ENCODE data around the gene MAPRE2.

The MAPRE2 gene

GRCh38 chr18:35027206-35027605 lies 14.0 kb upstream of the MAPRE2 start:
- H3K9me3 ChIP-seq (ENCODE audit: insufficient read depth, low read length), result no peaks in the 10 kb centered on the region
- no peaks in the 10 kb centered on the region for H3K79me2 ChIP-seq (ENCODE audit: insufficient read depth, low read length)
- H2AFZ ChIP-seq (ENCODE audit: low read depth, low read length, severe bottlenecking), result no peak overlapping the region
- H3K4me2 ChIP-seq (ENCODE audit: low read depth, low read length, poor library complexity, severe bottlenecking), result no peak overlapping the region
- TF ChIP-seq, protein P1, sequence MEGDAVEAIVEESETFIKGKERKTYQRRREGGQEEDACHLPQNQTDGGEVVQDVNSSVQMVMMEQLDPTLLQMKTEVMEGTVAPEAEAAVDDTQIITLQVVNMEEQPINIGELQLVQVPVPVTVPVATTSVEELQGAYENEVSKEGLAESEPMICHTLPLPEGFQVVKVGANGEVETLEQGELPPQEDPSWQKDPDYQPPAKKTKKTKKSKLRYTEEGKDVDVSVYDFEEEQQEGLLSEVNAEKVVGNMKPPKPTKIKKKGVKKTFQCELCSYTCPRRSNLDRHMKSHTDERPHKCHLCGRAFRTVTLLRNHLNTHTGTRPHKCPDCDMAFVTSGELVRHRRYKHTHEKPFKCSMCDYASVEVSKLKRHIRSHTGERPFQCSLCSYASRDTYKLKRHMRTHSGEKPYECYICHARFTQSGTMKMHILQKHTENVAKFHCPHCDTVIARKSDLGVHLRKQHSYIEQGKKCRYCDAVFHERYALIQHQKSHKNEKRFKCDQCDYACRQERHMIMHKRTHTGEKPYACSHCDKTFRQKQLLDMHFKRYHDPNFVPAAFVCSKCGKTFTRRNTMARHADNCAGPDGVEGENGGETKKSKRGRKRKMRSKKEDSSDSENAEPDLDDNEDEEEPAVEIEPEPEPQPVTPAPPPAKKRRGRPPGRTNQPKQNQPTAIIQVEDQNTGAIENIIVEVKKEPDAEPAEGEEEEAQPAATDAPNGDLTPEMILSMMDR (IDR thresholded peaks at IDR 0.05; ENCODE audit: insufficient read depth, low read length, poor library complexity, severe bottlenecking), result no peak
- TF ChIP-seq EZH2phosphoT487 (conservative IDR thresholded peaks at IDR 0.05; ENCODE audit: low read length), result no peak
- H3K9ac ChIP-seq (ENCODE audit: low read length), result no peak overlapping the region
- no peaks in the 10 kb centered on the region for H3F3A ChIP-seq (ENCODE audit: insufficient read depth)
- no peaks in the 10 kb centered on the region for H3K27me3 ChIP-seq (ENCODE audit: low read length)
- H3K4me3 ChIP-seq (ENCODE audit: insufficient read depth, low read length, poor library complexity, severe bottlenecking), result no peak overlapping the region
- H3K27ac ChIP-seq (ENCODE audit: low read depth, low read length), result no peak overlapping the region
- no peaks in the 10 kb centered on the region for H3K36me3 ChIP-seq (ENCODE audit: low read length)
- H3K9me2 ChIP-seq (replicated peaks; ENCODE audit: insufficient read depth, low read length), result no peaks in the 10 kb centered on the region
- H4K20me1 ChIP-seq (ENCODE audit: low read depth, low read length), result no peaks in the 10 kb centered on the region

DNA sequence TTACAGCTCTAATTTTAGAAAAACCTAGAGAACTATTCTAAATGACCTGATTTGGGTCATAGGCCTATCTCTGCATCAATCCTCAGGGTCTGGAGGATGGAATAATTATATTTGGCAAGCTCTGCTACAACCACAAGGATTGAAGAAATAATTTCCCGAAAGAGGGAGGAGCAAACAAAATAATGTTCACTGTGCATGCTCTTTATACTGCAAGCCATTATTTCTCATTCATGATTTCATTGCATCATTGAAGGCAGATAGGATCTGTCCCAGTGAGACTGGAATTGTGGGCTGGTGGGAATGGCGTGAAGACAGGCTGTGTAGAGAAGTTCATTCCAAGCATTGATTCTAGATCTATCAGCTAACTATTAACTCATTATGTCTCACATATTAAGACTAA lies 12.7 kb upstream of the MAPRE2 start:
- H3K4me3 ChIP-seq (ENCODE audit: insufficient read depth, low read length, poor library complexity, severe bottlenecking), result no peak overlapping the region
- no peaks in the 10 kb centered on the region for H4K20me1 ChIP-seq (ENCODE audit: low read depth, low read length)
- no peaks in the 10 kb centered on the region for H3K9me2 ChIP-seq (replicated peaks; ENCODE audit: insufficient read depth, low read length)
- H3K79me2 ChIP-seq (ENCODE audit: insufficient read depth, low read length), result no peaks in the 10 kb centered on the region
- no peaks in the 10 kb centered on the region for H3F3A ChIP-seq (ENCODE audit: insufficient read depth)
- no peaks in the 10 kb centered on the region for H3K36me3 ChIP-seq (ENCODE audit: low read length)
- no peak for TF ChIP-seq EZH2phosphoT487 (conservative IDR thresholded peaks at IDR 0.05; ENCODE audit: low read length)
- TF ChIP-seq, protein P1 (IDR thresholded peaks at IDR 0.05; ENCODE audit: insufficient read depth, low read length, poor library complexity, severe bottlenecking), result no peak
- H3K27ac ChIP-seq (ENCODE audit: low read depth, low read length), result no peak overlapping the region
- no peak overlapping the region for H3K4me2 ChIP-seq (ENCODE audit: low read depth, low read length, poor library complexity, severe bottlenecking)
- H3K9ac ChIP-seq (ENCODE audit: low read length), result no peak overlapping the region
- H3K9me3 ChIP-seq (ENCODE audit: insufficient read depth, low read length), result no peaks in the 10 kb centered on the region
- no peak overlapping the region for H2AFZ ChIP-seq (ENCODE audit: low read depth, low read length, severe bottlenecking)
- no peaks in the 10 kb centered on the region for H3K27me3 ChIP-seq (ENCODE audit: low read length)

DNA sequence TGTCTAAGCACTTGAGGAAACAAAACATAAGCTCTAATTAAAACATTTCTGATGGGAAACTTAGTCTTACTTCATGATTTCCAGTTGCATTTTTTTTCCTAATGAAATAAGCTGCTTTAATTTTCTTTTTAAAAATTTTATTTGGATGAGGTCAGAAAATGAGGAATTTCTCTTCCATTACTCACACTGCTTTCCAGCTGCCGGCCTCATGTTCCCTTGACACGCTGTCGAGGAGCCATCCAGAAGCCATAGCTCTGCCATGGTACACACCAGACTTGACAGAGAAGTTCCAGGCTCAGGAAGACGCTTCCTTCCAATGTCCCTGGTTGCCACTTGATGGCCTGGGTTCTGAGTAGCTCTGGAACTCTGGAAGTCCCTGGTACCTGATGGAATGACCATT lies 12.1 kb upstream of the MAPRE2 start:
- no peak overlapping the region for H3K27ac ChIP-seq (ENCODE audit: low read depth, low read length)
- H4K20me1 ChIP-seq (ENCODE audit: low read depth, low read length), result no peaks in the 10 kb centered on the region
- no peaks in the 10 kb centered on the region for H3F3A ChIP-seq (ENCODE audit: insufficient read depth)
- no peaks in the 10 kb centered on the region for H3K9me3 ChIP-seq (ENCODE audit: insufficient read depth, low read length)
- H3K4me3 ChIP-seq (ENCODE audit: insufficient read depth, low read length, poor library complexity, severe bottlenecking), result no peak overlapping the region
- no peak overlapping the region for H3K4me2 ChIP-seq (ENCODE audit: low read depth, low read length, poor library complexity, severe bottlenecking)
- TF ChIP-seq, protein P1 (IDR thresholded peaks at IDR 0.05; ENCODE audit: insufficient read depth, low read length, poor library complexity, severe bottlenecking), result no peak
- no peak for TF ChIP-seq EZH2phosphoT487 (conservative IDR thresholded peaks at IDR 0.05; ENCODE audit: low read length)
- H3K36me3 ChIP-seq (ENCODE audit: low read length), result no peaks in the 10 kb centered on the region
- no peaks in the 10 kb centered on the region for H3K9me2 ChIP-seq (replicated peaks; ENCODE audit: insufficient read depth, low read length)
- H3K9ac ChIP-seq (ENCODE audit: low read length), result no peak overlapping the region
- H3K27me3 ChIP-seq (ENCODE audit: low read length), result no peaks in the 10 kb centered on the region
- H3K79me2 ChIP-seq (ENCODE audit: insufficient read depth, low read length), result no peaks in the 10 kb centered on the region
- no peak overlapping the region for H2AFZ ChIP-seq (ENCODE audit: low read depth, low read length, severe bottlenecking)

All from SU-DHL-6 (cell line).